BJ (cell line): ENCODE measurements around the gene GRM5. TPM values are rescaled to one million over a fixed set of nuclear protein-coding genes. Genes with fewer than 3 reads are reported as not detected.
"Not testable (repeated sequence)": the region's sequence is repeated elsewhere in the genome, so short reads cannot be mapped to it uniquely, and the experiment has no call there.

Source experiments
- CTCF ChIA-PET: fragments of 350-600 bp; formaldehyde crosslinking; extraction: SDS; loops from one replicate; lab custom pipeline; 2021; ENCODE audit warnings: antibody characterized with exemption, inconsistent platforms; lab: Yijun Ruan, JAX
- POLR2A ChIA-PET: fragments of 300-600 bp; sonication (Branson Sonifier 250); formaldehyde crosslinking; extraction: SDS; loops from one replicate; lab custom pipeline; 2021; ENCODE audit warnings: antibody characterized with exemption; lab: Charles Lee
- DNase-seq: peaks from one replicate; pipeline ENCODE4 v3.0.0-alpha.2; 2011; ENCODE audit warnings: low read depth
- H3K27me3 ChIP-seq: 2 replicates; pipeline ENCODE4 v1.6.0; 2011; ENCODE audit warnings: low read length; ENCODE audit not compliant: control insufficient read depth, insufficient read depth
- H3K36me3 ChIP-seq: 2 replicates; pipeline ENCODE4 v1.5.1; 2011; ENCODE audit warnings: low read length; ENCODE audit not compliant: control insufficient read depth, insufficient read depth
- H3K4me3 ChIP-seq: 2 replicates; pipeline ENCODE4 v1.5.1; 2011; ENCODE audit warnings: low read depth, mild to moderate bottlenecking, control low read depth, low read length
- polyA plus RNA-seq: library from polyadenylated mRNA; depleted of rRNA; stranded (reverse); fragments of >200 nt; gene quantifications from 2 replicates; pipeline ENCODE4 v1.2.3, GENCODE V29; 2011
- TF ChIP-seq, protein P1 (sequence below): IDR thresholded peaks from 2 replicates; pipeline ENCODE4 v1.5.1; 2011; ENCODE audit warnings: low read depth, mild to moderate bottlenecking, control low read depth, inconsistent platforms, low read length, moderate library complexity; ENCODE audit not compliant: insufficient read depth

Gene GRM5
- polyA plus RNA-seq, 1 experiment: not detected

DNA sequence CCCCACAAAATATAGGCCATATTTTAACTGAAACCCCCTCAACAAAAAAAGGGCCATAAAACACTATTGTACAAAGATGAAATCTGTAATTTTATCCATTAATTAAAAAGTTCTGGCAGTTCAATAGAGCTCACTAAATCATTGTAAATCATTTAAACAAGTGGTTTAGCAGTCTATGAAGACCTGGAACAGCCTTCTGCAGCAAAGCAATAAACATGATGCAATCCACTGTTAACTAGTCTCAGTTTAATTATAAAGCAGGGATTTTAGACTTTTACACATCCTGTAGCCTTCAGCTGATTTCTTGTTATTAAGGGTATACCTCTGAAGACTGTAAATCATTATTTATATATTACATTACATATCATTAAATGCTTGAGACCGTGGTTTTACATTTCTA, 8.4 kb downstream of the GRM5 start:
- H3K36me3 ChIP-seq, DNase-seq, POLR2A ChIA-PET, H3K27me3 ChIP-seq, CTCF ChIA-PET, H3K4me3 ChIP-seq: not testable (repeated sequence)

DNA sequence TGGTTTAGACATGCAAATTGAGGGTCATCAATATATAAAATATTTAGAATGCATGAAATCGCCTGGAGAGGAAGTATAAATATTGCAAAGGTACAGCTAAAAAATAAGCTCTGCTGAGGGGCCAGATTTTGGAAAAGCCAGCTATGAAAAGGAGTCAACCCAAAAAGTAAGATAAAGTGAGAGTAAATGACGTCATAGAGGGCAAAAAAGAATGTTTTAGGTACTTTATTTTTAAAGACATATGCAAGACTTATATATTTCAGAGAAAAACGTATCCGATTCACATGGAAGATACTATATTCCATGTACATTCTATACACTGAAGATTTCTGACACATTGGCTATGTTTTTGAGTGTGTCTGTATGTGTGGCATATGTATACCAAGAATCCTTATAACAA, 13.6 kb downstream of the GRM5 start:
- TF ChIP-seq, protein P1, sequence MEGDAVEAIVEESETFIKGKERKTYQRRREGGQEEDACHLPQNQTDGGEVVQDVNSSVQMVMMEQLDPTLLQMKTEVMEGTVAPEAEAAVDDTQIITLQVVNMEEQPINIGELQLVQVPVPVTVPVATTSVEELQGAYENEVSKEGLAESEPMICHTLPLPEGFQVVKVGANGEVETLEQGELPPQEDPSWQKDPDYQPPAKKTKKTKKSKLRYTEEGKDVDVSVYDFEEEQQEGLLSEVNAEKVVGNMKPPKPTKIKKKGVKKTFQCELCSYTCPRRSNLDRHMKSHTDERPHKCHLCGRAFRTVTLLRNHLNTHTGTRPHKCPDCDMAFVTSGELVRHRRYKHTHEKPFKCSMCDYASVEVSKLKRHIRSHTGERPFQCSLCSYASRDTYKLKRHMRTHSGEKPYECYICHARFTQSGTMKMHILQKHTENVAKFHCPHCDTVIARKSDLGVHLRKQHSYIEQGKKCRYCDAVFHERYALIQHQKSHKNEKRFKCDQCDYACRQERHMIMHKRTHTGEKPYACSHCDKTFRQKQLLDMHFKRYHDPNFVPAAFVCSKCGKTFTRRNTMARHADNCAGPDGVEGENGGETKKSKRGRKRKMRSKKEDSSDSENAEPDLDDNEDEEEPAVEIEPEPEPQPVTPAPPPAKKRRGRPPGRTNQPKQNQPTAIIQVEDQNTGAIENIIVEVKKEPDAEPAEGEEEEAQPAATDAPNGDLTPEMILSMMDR: no peak
- CTCF ChIA-PET: no interaction called here
- Histone ChIP-seq H3K36me3 (no peaks in the 10 kb centered on the region), H3K4me3 (no peak overlapping the region), H3K27me3 (no peaks in the 10 kb centered on the region)
- POLR2A ChIA-PET: no interaction called here
- no peak for DNase-seq

DNA sequence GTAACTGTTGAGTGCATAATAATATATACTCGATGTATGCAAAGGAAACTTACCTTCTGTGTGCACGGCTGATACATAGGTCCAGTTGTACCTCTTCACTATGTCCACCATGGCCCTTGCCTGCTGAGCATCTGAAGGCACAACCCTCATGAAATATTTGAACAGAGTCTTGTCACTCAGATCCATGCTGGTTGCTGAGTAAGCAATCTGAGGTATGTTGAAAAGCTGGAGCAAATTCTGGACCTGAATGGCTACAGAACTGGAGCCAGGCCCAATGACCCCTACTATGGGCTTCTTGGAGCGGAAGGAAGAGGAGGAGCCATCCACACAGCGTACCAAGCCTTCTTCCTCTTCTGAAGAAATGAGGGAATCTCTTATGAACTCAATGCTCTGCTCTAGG, 18.6 kb downstream of the GRM5 start:
- H3K36me3 ChIP-seq, DNase-seq: not testable (repeated sequence)

DNA sequence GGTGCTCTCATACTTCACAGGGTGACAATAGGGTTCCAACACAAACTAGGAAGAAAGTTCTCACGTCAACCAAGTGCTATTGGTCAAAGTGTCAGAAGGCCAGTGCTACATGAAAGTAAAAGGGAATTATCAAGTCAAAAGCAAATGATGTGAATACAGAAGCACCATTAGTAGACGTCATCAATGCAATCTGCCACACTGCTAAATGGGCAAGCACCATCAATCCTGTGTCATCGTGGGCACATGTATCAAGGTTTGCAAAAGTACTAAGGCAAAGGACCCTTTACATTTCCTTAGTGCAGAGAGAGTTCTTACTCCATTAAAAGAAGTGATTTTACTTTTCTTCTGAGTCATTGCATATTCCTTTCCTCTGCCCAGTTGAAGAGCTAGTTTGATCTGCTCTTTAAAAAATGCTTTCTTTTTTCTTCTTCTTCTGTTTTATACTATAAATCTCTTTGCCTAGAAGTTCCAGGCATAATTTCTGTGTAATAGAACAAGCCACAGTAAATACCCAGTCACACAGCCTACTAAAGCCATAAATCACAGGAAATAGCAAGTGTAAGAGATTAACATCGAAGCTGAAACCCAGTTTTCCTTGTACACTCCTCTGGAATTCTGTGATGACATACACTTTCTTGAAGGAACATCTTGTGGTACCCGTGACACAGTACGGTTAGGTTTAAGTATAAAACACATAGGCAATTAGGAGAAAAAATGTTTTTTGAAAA, 21.8 kb downstream of the GRM5 start:
- H3K27me3 ChIP-seq, DNase-seq, CTCF ChIA-PET, H3K4me3 ChIP-seq, POLR2A ChIA-PET, H3K36me3 ChIP-seq: not testable (repeated sequence)

More for the DNA sequence above, 18.6 kb downstream of the GRM5 start:
- POLR2A ChIA-PET, H3K4me3 ChIP-seq, CTCF ChIA-PET, H3K27me3 ChIP-seq: not testable (repeated sequence)

DNA sequence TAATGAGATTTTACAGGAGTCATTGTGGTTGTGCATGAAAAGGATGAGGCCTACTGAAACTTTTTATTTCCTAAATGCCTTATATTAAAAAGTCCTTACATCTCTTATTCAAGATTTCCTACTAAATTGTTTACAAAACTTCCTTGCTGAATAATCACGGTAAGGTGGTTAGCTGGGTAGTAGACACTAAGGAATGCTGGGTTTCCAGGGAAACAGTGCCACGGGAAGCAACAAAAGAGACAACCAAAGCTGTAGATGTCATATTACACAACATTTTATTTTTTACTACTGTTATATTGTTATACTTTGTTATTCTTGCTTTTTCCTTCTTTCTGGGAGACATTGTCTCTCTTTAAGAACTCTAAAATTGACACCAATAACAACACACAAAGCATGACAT, 36.1 kb downstream of the GRM5 start:
- POLR2A ChIA-PET, DNase-seq, H3K4me3 ChIP-seq, H3K36me3 ChIP-seq, CTCF ChIA-PET, H3K27me3 ChIP-seq: not testable (repeated sequence)

DNA sequence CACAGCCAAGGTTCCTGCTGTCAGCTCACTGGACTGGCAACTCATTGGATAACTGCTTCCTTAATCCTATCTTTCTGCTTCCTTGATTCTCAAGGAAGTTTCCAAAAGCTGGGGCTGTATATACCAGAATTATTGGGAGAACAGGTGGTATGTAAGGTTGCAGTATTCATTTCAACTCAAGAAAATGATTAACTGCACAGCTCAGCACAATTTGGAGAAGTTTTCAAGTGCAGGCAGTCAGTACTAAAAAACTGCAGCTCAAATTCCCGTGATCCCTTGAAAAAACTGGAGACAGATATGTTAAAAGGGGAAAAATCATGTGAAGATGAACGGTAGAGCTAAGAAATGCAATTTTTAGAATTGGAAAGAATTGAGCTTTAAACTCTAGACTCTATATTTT, 44.4 kb downstream of the GRM5 start:
- DNase-seq: no peak
- H3K4me3 ChIP-seq: no peak overlapping the region
- TF ChIP-seq, protein P1: no peak
- H3K27me3 ChIP-seq: no peaks in the 10 kb centered on the region
- CTCF ChIA-PET: no interaction called here
- H3K36me3 ChIP-seq: no peaks in the 10 kb centered on the region
- POLR2A ChIA-PET: interaction anchor here (0.5 kb wide), 1 partner anchor 862 kb away, joined by 4 read pairs; no protein-coding TSS in a partner anchor

DNA sequence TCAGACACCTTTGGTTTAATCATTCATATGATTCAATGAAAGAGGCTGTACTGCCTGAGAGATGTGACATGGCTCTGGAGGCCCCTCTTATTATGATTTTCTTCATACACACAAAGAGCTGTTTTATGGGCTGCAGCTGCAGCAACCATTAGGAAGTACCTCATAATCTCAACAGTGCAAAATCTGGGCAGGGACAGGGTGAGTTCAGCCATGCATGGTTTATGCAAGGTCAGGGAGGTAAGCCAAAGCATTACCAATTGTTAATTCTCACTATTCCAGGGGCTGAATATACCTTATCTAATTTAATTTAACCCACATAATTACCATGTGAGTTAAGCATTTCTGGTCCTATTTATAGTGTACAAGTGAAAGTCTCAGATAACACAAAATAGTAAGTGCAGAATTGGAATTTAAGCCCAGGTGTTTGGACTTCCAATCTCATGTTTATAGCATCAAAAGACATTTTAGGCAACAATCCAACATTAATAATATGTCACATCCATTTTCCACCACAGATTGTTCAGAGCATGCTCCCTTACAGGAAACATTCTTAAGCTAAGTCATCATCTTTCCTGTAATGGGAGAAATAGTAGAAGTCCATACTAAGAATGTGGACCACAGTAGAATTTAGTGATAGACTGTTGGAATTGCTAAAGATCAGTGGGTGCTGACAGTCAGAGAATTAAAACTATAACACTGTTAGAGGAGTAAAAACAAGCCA, 45.8 kb downstream of the GRM5 start:
- H3K36me3 ChIP-seq, DNase-seq, H3K27me3 ChIP-seq, H3K4me3 ChIP-seq, POLR2A ChIA-PET: not testable (repeated sequence)
- CTCF ChIA-PET: interaction anchor here (0.6 kb wide), 1 partner anchor 1623 kb away, joined by 4 read pairs; no protein-coding TSS in a partner anchor
